GM15510 (cell line): ENCODE data around the gene AMHR2.

Experiments used
- POLR2A ChIP-seq: IDR thresholded peaks from 3 replicates; pipeline ENCODE4 v1.6.1; 2011; ENCODE audit warnings: borderline replicate concordance; ENCODE audit not compliant: insufficient read length; ENCODE audit errors: extremely low read depth

The AMHR2 gene

DNA sequence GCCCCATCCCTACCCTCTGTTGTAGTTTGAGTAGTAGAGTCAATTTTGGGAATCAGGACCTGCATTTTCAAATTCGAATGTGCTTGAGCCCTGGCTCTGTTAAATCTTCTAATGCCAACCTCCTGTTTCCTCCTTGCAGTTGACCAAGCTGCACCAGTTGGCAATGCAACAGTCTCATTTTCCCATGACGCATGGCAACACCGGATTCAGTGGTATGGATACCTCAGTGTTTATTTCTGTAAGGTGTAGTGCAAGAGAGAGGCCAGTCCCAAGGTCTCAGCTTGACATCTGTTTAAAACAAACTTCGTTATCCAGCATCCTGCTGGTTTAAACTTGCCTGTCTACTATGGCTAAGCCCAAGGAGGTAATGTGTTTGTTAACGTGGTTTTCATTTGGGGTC, 43.4 kb downstream of the AMHR2 start:
- no peak for TF ChIP-seq POLR2A

DNA sequence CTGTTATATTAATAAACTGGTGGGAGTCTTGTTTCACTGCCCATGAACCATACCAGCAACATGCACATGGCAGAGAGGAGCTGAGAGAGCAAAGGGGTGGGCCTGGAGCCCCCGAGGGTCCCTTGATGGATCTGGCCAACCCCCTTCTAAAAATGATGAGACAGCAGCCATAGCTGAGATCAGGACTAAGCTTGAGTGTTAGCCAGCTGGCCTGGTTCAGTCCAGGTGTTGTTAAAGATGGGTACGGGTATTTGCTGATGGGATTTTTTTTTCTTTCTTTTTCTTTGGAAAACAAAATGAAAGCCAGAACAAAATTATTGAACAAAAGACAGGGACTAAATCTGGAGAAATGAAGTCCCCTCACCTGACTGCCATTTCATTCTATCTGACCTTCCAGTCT, 44.2 kb downstream of the AMHR2 start:
- TF ChIP-seq POLR2A = no peak

DNA sequence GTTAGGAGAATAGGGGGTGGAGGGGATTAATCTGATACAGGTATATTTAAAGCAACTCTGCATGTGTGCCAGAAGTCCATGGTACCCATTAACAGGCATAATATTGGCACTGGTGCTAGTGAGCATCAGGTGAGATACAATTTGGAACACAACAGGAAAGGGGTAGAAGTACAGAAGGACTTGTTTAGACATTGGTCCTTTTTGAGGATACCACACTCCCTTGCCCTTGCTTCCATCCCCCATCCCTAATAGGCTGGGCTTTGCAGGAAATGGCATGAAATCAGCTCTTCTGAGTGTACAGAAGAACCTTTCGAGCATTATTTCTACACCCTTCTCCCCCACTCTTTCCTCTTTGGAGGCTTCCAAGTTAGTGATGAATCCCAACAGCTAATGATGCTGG, 44.6 kb downstream of the AMHR2 start:
- no peak for TF ChIP-seq POLR2A

DNA sequence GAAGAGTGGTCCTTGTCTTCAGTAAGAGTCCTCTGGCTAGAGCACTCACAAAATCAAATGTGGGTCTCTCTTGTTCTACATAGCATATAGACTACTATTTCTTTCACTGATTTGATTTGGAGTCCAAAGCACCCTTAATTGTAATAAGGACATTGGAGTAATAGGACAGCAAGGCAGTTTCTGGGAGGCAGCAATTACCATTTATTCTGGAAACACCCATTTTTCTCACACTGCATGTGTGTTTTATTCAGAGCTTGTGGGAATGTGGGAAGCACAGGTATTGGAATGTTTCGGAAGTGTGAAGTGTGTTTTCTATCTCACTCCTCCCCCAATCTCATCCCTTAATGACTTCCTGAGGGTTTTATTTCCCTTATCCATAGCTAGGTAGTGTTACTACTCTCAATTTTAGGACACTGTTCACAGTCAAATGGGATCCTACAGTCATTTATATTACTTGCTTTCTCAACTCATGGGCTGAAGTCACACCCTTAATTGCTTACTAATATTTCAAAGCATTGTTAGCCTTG, 48.5 kb downstream of the AMHR2 start:
- TF ChIP-seq POLR2A = no peak

DNA sequence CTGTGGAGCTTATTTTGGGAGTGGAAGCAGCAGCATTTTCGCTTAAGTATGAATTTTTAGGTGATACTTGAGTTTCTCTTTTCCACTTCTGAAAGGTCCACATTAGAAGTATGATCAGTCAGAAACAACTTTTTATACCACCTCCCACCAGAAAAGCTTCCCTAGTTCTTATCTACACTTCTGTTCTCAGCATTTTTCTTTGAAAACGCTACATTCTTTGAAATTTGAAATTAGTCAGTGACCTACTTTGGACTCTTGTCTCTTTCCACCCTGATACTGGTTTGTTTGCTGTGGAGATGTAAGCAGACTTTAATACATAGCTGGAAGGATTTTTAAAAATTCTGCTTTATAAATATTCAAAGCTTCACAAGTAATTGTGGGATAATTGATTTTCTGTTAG, 50.4 kb downstream of the AMHR2 start:
- TF ChIP-seq POLR2A = no peak

DNA sequence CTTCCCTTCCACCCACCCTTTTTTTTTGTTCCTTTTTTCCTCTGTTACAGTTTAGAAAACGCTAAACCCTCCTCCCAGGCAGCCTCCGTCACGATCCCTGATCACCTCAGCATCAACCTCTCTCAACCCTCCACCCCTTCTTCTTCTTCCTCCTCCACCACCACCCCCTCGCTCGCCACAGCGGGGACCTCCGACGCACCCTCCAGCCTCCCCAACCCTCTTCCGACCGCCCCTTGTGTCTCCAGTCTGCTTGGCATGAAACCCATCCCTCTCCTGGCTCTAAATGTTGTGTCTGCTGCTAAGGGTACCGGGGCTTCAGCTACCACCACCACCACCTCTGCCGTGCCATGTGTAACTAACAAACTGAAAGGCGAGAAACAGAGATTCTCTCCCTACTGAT, 51.2 kb downstream of the AMHR2 start:
- TF ChIP-seq POLR2A = no peak

DNA sequence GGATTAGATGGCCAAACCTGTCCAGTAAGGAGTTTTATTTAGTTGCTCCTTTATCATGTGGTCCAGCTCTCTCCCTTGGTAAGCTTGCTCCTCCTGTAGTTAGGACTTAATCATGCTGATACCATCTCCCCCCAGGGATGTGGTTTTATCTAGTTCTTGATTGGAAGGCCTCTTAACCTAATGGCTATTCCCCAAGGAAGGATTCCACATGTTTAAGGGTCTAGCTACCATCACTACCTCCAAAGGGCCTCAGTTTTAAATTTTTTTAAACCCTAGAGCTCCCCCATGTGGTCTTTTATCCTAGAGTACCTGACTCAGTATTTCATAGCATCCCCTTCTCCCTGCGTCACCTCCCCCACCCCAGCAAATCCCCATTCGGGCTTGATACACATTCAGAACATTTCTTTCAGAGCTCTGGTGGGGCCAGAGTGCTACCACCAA, 53.1 kb downstream of the AMHR2 start:
- TF ChIP-seq POLR2A = no peak

DNA sequence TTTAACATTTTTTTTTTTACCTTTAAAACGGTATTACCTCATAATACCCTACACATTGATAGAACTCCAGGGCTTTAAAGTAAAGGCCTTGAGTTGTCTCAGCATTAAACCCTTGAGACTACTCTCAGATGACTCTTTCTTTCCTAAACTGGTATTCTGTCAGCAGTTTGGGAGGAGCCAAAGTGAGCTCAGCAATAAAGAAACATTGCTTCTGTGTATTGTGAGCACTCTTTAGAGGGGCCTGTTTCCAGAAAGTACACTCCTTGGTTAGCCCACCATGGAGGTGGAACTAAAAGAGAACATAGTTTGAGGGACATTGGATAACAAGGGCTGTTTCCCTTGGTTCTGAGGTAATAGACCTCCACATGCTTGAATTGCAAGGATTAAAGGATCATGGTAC, 55.2 kb downstream of the AMHR2 start:
- TF ChIP-seq POLR2A = no peak

DNA sequence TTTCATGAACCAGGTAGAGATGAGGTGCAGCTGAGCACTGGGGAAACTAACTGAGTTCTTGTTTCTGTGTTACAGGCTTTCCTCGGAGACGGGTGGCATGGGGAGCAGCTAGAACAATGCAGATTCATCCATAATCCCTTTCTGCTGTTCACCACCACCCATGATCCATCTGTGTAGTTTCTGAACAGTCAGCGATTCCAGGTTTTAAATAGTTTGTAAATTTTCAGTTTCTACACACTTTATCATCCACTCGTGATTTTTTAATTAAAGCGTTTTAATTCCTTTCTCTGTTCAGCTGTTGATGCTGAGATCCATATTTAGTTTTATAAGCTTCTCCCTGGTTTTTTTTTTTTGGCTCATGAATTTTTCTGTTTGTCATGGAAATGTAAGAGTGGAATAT, 55.7 kb downstream of the AMHR2 start:
- TF ChIP-seq POLR2A = no peak

DNA sequence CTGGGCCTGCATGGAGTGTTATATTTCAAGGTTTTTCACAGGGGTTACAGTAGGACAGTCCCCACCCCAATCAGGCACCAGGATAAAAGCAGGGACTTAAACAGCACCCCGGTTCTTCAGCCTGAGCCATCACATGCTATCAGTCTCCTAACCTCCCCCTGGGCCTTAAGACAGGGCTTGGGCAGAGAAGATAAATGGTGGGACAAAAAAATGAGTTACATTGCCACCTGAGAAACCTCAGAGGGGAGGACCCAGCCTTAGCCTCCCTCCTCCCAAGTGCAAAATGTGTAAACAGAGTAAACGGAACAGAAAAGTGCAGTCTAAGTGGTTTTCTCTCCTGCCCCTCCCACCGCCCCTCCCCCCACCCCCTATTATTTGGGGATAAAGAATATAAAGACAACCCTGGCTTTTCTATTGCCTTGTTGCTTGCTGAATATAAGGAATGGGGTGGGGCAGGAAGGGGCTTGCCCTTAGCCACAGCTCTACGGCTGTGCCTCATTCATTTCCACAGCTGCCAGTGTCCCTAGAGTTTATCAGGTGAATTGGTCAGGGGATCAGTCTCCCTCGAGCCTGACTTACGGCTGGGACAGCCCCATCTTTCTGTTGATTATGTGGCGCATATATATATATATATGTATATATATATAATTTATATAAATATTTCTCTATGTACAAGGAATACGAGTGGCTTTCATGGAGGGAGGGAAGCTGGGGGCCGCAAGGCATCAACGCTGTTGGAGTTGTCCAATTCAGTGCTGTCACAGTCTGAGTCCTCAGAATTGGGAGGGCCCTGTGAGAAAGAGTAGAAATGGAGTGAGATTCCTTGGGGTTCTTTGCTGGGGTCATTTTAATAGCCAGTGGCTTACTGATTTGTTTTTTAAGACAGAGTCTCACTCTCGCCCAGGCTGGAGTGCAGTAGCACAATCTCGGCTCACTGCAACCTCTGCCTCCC, 57.1 kb downstream of the AMHR2 start:
- TF ChIP-seq POLR2A = no peak
